Neural progenitor cell (in vitro differentiated cells): ENCODE measurements around the gene THAP10.

Experiments used
- CTCF ChIP-seq: fragments of 200-600 bp; sonication (generic); IDR thresholded peaks from 2 replicates; pipeline ENCODE4 v1.5.1; 2017; ENCODE audit warnings: antibody characterized with exemption, mild to moderate bottlenecking
- EZH2 ChIP-seq: fragments of 200-600 bp; sonication (generic); IDR thresholded peaks from 2 replicates; pipeline ENCODE4 v1.6.1; 2017; ENCODE audit warnings: antibody characterized with exemption, mild to moderate bottlenecking, moderate library complexity
- EZH2phosphoT487 ChIP-seq: fragments of 200-600 bp; sonication (generic); IDR thresholded peaks from 2 replicates; pipeline ENCODE4 v1.6.1; 2017; ENCODE audit warnings: antibody characterized with exemption

GRCh38 chr15:70832176-70832575 is 60.1 kb downstream of the THAP10 start:
- TF ChIP-seq CTCF (no peak), EZH2 (no peak), EZH2phosphoT487 (no peak)
